PC-3 (cell line): ENCODE measurements around the gene OOSP1.

Experiments used
- EZH2 ChIP-seq: fragments of 300-600 bp; sonication (generic); IDR thresholded peaks from one replicate; pipeline ENCODE4 v1.6.1; 2017; ENCODE audit warnings: antibody characterized with exemption, mild to moderate bottlenecking, low read length; ENCODE audit not compliant: unreplicated experiment
- EZH2phosphoT487 ChIP-seq: fragments of 300-600 bp; sonication (generic); IDR thresholded peaks from 2 replicates; pipeline ENCODE4 v1.6.1; 2018; ENCODE audit warnings: mild to moderate bottlenecking, antibody characterized with exemption, low read length, borderline replicate concordance
- TF ChIP-seq, protein P1 (sequence below): fragments of 300-600 bp; sonication (generic); conservative IDR thresholded peaks from 2 replicates; pipeline ENCODE4 v1.5.1; 2017; ENCODE audit warnings: antibody characterized with exemption, low read depth, mild to moderate bottlenecking, low read length

DNA sequence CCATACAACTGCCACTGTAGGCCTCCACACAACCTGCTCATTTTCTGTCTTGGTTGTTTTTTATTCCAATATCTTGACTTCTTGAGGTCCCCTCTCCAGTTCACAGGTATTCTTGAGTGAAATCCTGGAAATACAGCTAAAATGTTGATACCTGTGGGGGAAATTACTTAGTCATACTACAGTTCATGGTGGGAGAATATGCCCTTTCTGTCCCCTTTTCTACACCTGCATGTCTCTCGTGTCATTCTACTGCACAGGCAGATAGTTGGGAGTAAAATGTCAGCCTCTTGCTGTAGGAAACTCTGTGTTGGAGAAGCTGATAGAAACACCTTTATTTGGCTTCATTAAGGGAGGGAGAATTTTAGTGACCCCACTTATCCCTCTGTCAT is 30.2 kb downstream of the OOSP1 start:
- no peak for TF ChIP-seq EZH2phosphoT487
- no peak for TF ChIP-seq EZH2
- TF ChIP-seq, protein P1, sequence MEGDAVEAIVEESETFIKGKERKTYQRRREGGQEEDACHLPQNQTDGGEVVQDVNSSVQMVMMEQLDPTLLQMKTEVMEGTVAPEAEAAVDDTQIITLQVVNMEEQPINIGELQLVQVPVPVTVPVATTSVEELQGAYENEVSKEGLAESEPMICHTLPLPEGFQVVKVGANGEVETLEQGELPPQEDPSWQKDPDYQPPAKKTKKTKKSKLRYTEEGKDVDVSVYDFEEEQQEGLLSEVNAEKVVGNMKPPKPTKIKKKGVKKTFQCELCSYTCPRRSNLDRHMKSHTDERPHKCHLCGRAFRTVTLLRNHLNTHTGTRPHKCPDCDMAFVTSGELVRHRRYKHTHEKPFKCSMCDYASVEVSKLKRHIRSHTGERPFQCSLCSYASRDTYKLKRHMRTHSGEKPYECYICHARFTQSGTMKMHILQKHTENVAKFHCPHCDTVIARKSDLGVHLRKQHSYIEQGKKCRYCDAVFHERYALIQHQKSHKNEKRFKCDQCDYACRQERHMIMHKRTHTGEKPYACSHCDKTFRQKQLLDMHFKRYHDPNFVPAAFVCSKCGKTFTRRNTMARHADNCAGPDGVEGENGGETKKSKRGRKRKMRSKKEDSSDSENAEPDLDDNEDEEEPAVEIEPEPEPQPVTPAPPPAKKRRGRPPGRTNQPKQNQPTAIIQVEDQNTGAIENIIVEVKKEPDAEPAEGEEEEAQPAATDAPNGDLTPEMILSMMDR: no peak
